Endothelial cell of umbilical vein (primary cell): Measurements from ENCODE around the gene EPSTI1. TPM values are rescaled to one million over a fixed set of nuclear protein-coding genes. Genes with fewer than 3 reads are reported as not detected.

Experiments
- BruUV-seq: library from RNA; stranded (reverse); fragments of 400-500 nt; replicated peaks from 2 replicates; lab custom pipeline; 2021; lab: Mats Ljungman, UMichigan
- CTCF ChIA-PET: fragments of 300-600, 350-600 bp; sonication (Branson Sonifier 250); formaldehyde crosslinking; loops from one replicate; lab custom pipeline; 2021; ENCODE audit warnings: antibody characterized with exemption, inconsistent platforms; lab: Charles Lee
- POLR2A ChIA-PET: fragments of 300-600, 350-600 bp; sonication (Branson Sonifier 250); formaldehyde crosslinking; loops from one replicate; lab custom pipeline; 2021; ENCODE audit warnings: antibody characterized with exemption, inconsistent platforms; lab: Charles Lee
- DNase-seq: peaks from one replicate; pipeline ENCODE4 v3.0.0-alpha.2; 2011; ENCODE audit warnings: low read depth, low spot score
- FAIRE-seq: peaks from 2 replicates; lab custom pipeline; 2011; peaks lifted over from hg19 to GRCh38; lab: Jason Lieb, UNC
- H2AFZ ChIP-seq: 2 replicates; pipeline ENCODE4 v1.6.0; 2012; ENCODE audit warnings: low read depth, low read length, control low read depth, inconsistent platforms
- H3K27ac ChIP-seq: 2 replicates; pipeline ENCODE4 v1.5.1; 2011; ENCODE audit warnings: low read depth, mild to moderate bottlenecking, control low read depth, low read length, moderate library complexity; ENCODE audit not compliant: insufficient read depth
- H3K27me3 ChIP-seq, 2 experiments: 2 replicates each; pipeline versions ENCODE4 v1.6.0 to v1.6.1; 2011; ENCODE audit warnings: low read length in 2 of 2, mixed read lengths in 1 of 2; ENCODE audit not compliant: control insufficient read depth in 2 of 2, insufficient read depth in 2 of 2
- H3K36me3 ChIP-seq, 2 experiments: 2 replicates in 1 of 2; 3 replicates in 1 of 2; pipeline ENCODE4 v1.5.1; 2011; ENCODE audit warnings: low read length in 2 of 2, mild to moderate bottlenecking in 1 of 2, moderate library complexity in 1 of 2; ENCODE audit not compliant: control insufficient read depth in 2 of 2, insufficient read depth in 2 of 2; ENCODE audit errors: extremely low read depth in 1 of 2
- H3K4me1 ChIP-seq: 3 replicates; pipeline ENCODE4 v1.5.1; 2011; ENCODE audit warnings: mild to moderate bottlenecking, low read length; ENCODE audit not compliant: control insufficient read depth, insufficient read depth; ENCODE audit errors: extremely low read depth
- H3K4me2 ChIP-seq: 2 replicates; pipeline ENCODE4 v1.6.1; 2011; ENCODE audit warnings: low read length, control low read depth, mixed read lengths; ENCODE audit not compliant: insufficient read depth
- H3K4me3 ChIP-seq, 3 experiments: fragments of 200-600 bp in 1 of 3; sonication (generic), shearing (Covaris generic) in 1 of 3; replicated peaks in 1 of 3; 2 replicates each; pipeline ENCODE4 v1.5.1; 2011 to 2016; ENCODE audit warnings: control low read depth in 3 of 3, low read length in 3 of 3, mild to moderate bottlenecking in 2 of 3, inconsistent platforms in 1 of 3, low read depth in 1 of 3, moderate library complexity in 1 of 3; ENCODE audit not compliant: insufficient read depth in 1 of 3
- H3K79me2 ChIP-seq: 2 replicates; pipeline ENCODE4 v1.6.0; 2012; ENCODE audit warnings: low read length, inconsistent platforms; ENCODE audit not compliant: control insufficient read depth, insufficient read depth
- H3K9ac ChIP-seq: replicated peaks from 2 replicates; pipeline ENCODE3; 2011; ENCODE audit warnings: low read length, control low read depth; ENCODE audit not compliant: insufficient read depth; ENCODE audit errors: extremely low read depth
- H3K9me1 ChIP-seq: replicated peaks from 3 replicates; pipeline ENCODE4 v1.6.0; 2011; ENCODE audit warnings: mild to moderate bottlenecking, low read length; ENCODE audit not compliant: control insufficient read depth, insufficient read depth; ENCODE audit errors: extremely low read depth
- H3K9me3 ChIP-seq: replicated peaks from 2 replicates; pipeline ENCODE4 v1.5.1; 2012; ENCODE audit warnings: low read length, inconsistent platforms; ENCODE audit not compliant: control insufficient read depth, insufficient read depth
- H4K20me1 ChIP-seq: replicated peaks from 2 replicates; pipeline ENCODE3; 2011; ENCODE audit warnings: mild to moderate bottlenecking, low read length; ENCODE audit not compliant: control insufficient read depth, insufficient read depth; ENCODE audit errors: extremely low read depth
- GATA2 ChIP-seq: IDR thresholded peaks from 2 replicates; pipeline ENCODE4 v1.7.0; 2011; ENCODE audit warnings: low read depth, mild to moderate bottlenecking, moderate library complexity, mixed read lengths, low read length; ENCODE audit not compliant: insufficient read length, insufficient read depth
- POLR2A ChIP-seq: IDR thresholded peaks from 2 replicates; pipeline ENCODE4 v1.6.1; 2012; ENCODE audit warnings: low read depth, mild to moderate bottlenecking, control low read depth, low read length
- POLR2AphosphoS5 ChIP-seq: IDR thresholded peaks from 2 replicates; pipeline ENCODE4 v1.6.1; 2012; ENCODE audit warnings: low read depth, mild to moderate bottlenecking, control low read depth, low read length, moderate library complexity; ENCODE audit not compliant: insufficient read depth
- dilution Hi-C: fragments of 300-500 bp; cut with MboI; formaldehyde crosslinking; loops from one replicate; pipeline ENCODE4 v1.15.0; 2019; ENCODE audit warnings: low sequenced_read_pairs; ENCODE audit not compliant: extremely low pct_ligation_motif_present
- intact Hi-C: fragments of 100-400 bp; cut with micrococcal nuclease; formaldehyde crosslinking; loops from one replicate; pipeline ENCODE4 v1.10.0; 2022
- polyA plus RNA-seq, 4 experiments: library from polyadenylated mRNA; depleted of rRNA in 3 of 4; stranded (reverse) in 3 of 4; unstranded in 1 of 4; fragments of >200 nt; gene quantifications; 2 replicates each; pipeline versions ENCODE4 v1.2.1 to v1.2.3, GENCODE V29; 2011 to 2012; ENCODE audit warnings: missing spikeins in 1 of 4
- total RNA-seq: library from RNA; stranded (reverse); gene quantifications from 2 replicates; pipeline ENCODE4 v1.2.3, GENCODE V29; 2021
- TF ChIP-seq, protein P1 (sequence below): IDR thresholded peaks from 2 replicates; pipeline ENCODE4 v1.6.1; 2011; ENCODE audit not compliant: insufficient read depth, insufficient read length

The EPSTI1 gene
- total and polyA plus RNA-seq, 2 donors (not counting 3 experiments of a cell fraction or from before 2014, with no cell fraction given): 0.77 to 3.1 TPM

DNA sequence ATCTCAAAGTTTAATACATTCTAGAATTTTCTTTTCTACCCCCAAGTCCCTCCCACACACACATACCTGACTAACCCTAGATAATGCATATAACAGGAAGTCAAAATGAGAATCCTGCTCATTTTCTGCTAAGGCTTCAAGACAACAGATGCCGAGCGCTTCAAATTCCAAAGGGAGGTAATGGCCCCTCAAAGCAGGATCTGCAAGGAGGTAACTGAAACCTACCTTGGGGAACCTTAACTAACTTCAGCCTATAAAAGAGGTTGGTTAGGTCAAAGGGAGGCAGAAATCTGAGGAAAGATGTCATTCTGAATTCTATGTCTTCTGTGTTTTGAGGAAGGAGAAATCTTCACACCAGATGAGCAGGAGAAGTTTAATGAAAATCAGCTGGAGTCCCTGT lies 26.8 kb downstream of the EPSTI1 start:
- no peak for FAIRE-seq
- CTCF ChIA-PET: no interaction called here
- Histone ChIP-seq H3K79me2 (no peaks in the 10 kb centered on the region), H4K20me1 (no peaks in the 10 kb centered on the region), H3K27me3 (peaks cover 0 to 3% of the 10 kb centered on the region in 2 experiments), H3K36me3 (no peaks in the 10 kb centered on the region), H3K9ac (no peak overlapping the region), H3K9me1 (no peaks in the 10 kb centered on the region), H3K4me2 (no peak overlapping the region), H3K9me3 (no peaks in the 10 kb centered on the region), H3K27ac (no peak overlapping the region), H3K4me3 (no peak overlapping the region), H2AFZ (no peak overlapping the region), H3K4me1 (no peaks in the 10 kb centered on the region)
- dilution Hi-C loops: no loop called here
- intact Hi-C loops: loop anchor here (10.0 kb wide), 1 partner anchor 340 kb away; no protein-coding TSS in a partner anchor
- BruUV-seq: no TSS peak
- no peak for DNase-seq
- TF ChIP-seq POLR2A: no peak
- TF ChIP-seq, protein P1, sequence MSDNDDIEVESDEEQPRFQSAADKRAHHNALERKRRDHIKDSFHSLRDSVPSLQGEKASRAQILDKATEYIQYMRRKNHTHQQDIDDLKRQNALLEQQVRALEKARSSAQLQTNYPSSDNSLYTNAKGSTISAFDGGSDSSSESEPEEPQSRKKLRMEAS: no peak
- POLR2A ChIA-PET: no interaction called here

- no peaks in the 10 kb centered on the region for H3K36me3 ChIP-seq
- H3K4me2 ChIP-seq: no peak overlapping the region
- ChIA-PET CTCF (no interaction called here), POLR2A (no interaction called here)
- dilution Hi-C loops (no loop called here), intact Hi-C loops (loop anchor here (10.0 kb wide), 1 partner anchor 340 kb away; no protein-coding TSS in a partner anchor)
- no peak overlapping the region for H3K9ac ChIP-seq
- peaks cover 0 to 3% of the 10 kb centered on the region in 2 experiments for H3K27me3 ChIP-seq
- H3K9me1 ChIP-seq: no peaks in the 10 kb centered on the region
- BruUV-seq: no TSS peak
- no peaks in the 10 kb centered on the region for H4K20me1 ChIP-seq
- no peak for DNase-seq
- H3K4me1 ChIP-seq: no peaks in the 10 kb centered on the region
- H3K4me3 ChIP-seq: no peak overlapping the region
- no peak overlapping the region for H3K27ac ChIP-seq
- H3K9me3 ChIP-seq: no peaks in the 10 kb centered on the region
- TF ChIP-seq POLR2AphosphoS5 (no peak), GATA2 (no peak)
- H2AFZ ChIP-seq: no peak overlapping the region
- no peaks in the 10 kb centered on the region for H3K79me2 ChIP-seq
- no peak for FAIRE-seq
Measured at GRCh38 chr13:42964761-42965161, 27.3 kb downstream of the EPSTI1 start.
